ENCODE results near the gene KMT2C.

- TF ChIP-seq CTCF (IDR thresholded peaks at IDR 0.05; ENCODE audit: poor library complexity), result no peak
- no peak for TF ChIP-seq EZH2 (IDR thresholded peaks at IDR 0.05; ENCODE audit: borderline replicate concordance)
- no peak for TF ChIP-seq EZH2phosphoT487 (IDR thresholded peaks at IDR 0.05; ENCODE audit: low read depth, severe bottlenecking, unreplicated experiment)
Observed at GRCh38 chr7:152362128-152362926, 73.5 kb downstream of the KMT2C start.
